Measurements from ENCODE around the gene FOXP1. TPM values are rescaled to one million over a fixed set of nuclear protein-coding genes. Genes with fewer than 3 reads are reported as not detected.

Gene FOXP1
- total and polyA plus RNA-seq, 9 of the 15 experiments (the other 6 are each of a cell fraction or from before 2014, with no cell fraction given): 7.7 to 34.5 (median 13.7) TPM

GRCh38 chr3:71543371-71544016, 40.0 kb downstream of the FOXP1 start:
- intact Hi-C loops (cut with micrococcal nuclease) (loop anchor here (5.0 kb wide), 1 partner anchor 39 kb away; the partner anchor contains the start of gene FOXP1), in situ Hi-C loops (cut with MboI) (no loop called here)
- WGBS (ENCODE audit: insufficient coverage, low coverage, missing lambda C conversion rate): 91% methylated on average over 1 of the region's 3 CpGs
- H3K9ac ChIP-seq (ENCODE audit: insufficient read depth in 1 of 2, low read depth in 2 of 2, low read length in 2 of 2): peak overlapping the region in 1 of 2 experiments; percentile 81; a peak in 1 of 4 replicates
- H2AFZ ChIP-seq (ENCODE audit: low read depth, low read length): peak overlapping the region; percentile 76; the same call in 1 of the 2 replicates
- FAIRE-seq (no peak), DNase-seq (ENCODE audit: extremely low read depth in 1 of 4, low spot score in 3 of 4) (no peak), ATAC-seq (peak; percentile 14; the same call in 2 of the 3 replicates)
- no peaks in the 10 kb centered on the region for H4K20me1 ChIP-seq (replicated peaks; ENCODE audit: control insufficient read depth, insufficient read depth, low read length)
- H3K27me3 ChIP-seq (ENCODE audit: control insufficient read depth in 2 of 2, insufficient read depth in 2 of 2, low read length in 2 of 2): no peaks in the 10 kb centered on the region
- H3K9me1 ChIP-seq (ENCODE audit: control insufficient read depth, insufficient read depth, low read length): no peaks in the 10 kb centered on the region
- peaks cover 12 to 34% of the 10 kb centered on the region in 2 experiments; a peak in 4 of 5 replicates for H3K4me1 ChIP-seq (replicated peaks in 1 of 2; ENCODE audit: control insufficient read depth in 2 of 2, insufficient read depth in 2 of 2, low read length in 2 of 2)
- POLR2A ChIA-PET: interaction anchor here (1.1 to 1.2 kb wide), 2 partner anchors 11 to 13 kb away, joined by 3 to 4 read pairs; no protein-coding TSS in a partner anchor
- TF ChIP-seq CEBPG (CRISPR knock-in tag; IDR thresholded peaks at IDR 0.05): 0 out of 2 replicates have a peak, but pooled peaks have one; percentile 12
- no peak for TF ChIP-seq CEBPG (tag; conservative IDR thresholded peaks at IDR 0.05 in 1 of 2, IDR thresholded peaks at IDR 0.05 in 1 of 2)
- no peak for TF ChIP-seq ETS1 (conservative IDR thresholded peaks at IDR 0.05; ENCODE audit: control insufficient read depth, low read depth, low read length)
- CTCF ChIA-PET (ENCODE audit: low intra/inter-chr PET ratio): no interaction called here
- H3K4me2 ChIP-seq (ENCODE audit: insufficient read depth, low read length): no peak overlapping the region
- BruUV-seq (replicated peaks): no TSS peak
- peak overlapping the region; percentile 57; the same call in 1 of the 3 replicates for H3K27ac ChIP-seq (ENCODE audit: extremely low read depth, low read depth, low read length)
- H3K4me3 ChIP-seq: no peak overlapping the region
- no peaks in the 10 kb centered on the region for H3K36me3 ChIP-seq (ENCODE audit: control insufficient read depth, insufficient read depth, low read length)
- H3K9me3 ChIP-seq (replicated peaks; ENCODE audit: control insufficient read depth, insufficient read depth, low read depth, low read length): no peaks in the 10 kb centered on the region
- H3K79me2 ChIP-seq (ENCODE audit: control insufficient read depth, insufficient read depth, low read length): no peaks in the 10 kb centered on the region
